Ureter (tissue), 1 donor: ENCODE results near the gene TNS3. TPM values are rescaled to one million over a fixed set of nuclear protein-coding genes. Genes with fewer than 3 reads are reported as not detected.

ENCODE experiments used
- DNase-seq: peaks from one replicate; pipeline ENCODE4 v3.0.0-alpha.2; 2020; ENCODE audit warnings: low spot score
- total RNA-seq: library from RNA; stranded (reverse); gene quantifications from one replicate; pipeline ENCODE4 v1.2.4, GENCODE V29; 2023
- donor health status: DM: yes; HTN: yes; CAD: no.

The TNS3 gene
- total RNA-seq, 1 donor from 2014 or later, result 48.7 TPM

GRCh38 chr7:47226696-47227095 is 355.2 kb downstream of the TNS3 start:
- DNase-seq, result no peak

GRCh38 chr7:47225387-47226131 is 356.4 kb downstream of the TNS3 start:
- no peak for DNase-seq
